ENCODE measurements around the gene MRPL58.
A peak's percentile ranks its signal among the peaks of the same experiment; 100 is the strongest.

MRPL58 gene

DNA sequence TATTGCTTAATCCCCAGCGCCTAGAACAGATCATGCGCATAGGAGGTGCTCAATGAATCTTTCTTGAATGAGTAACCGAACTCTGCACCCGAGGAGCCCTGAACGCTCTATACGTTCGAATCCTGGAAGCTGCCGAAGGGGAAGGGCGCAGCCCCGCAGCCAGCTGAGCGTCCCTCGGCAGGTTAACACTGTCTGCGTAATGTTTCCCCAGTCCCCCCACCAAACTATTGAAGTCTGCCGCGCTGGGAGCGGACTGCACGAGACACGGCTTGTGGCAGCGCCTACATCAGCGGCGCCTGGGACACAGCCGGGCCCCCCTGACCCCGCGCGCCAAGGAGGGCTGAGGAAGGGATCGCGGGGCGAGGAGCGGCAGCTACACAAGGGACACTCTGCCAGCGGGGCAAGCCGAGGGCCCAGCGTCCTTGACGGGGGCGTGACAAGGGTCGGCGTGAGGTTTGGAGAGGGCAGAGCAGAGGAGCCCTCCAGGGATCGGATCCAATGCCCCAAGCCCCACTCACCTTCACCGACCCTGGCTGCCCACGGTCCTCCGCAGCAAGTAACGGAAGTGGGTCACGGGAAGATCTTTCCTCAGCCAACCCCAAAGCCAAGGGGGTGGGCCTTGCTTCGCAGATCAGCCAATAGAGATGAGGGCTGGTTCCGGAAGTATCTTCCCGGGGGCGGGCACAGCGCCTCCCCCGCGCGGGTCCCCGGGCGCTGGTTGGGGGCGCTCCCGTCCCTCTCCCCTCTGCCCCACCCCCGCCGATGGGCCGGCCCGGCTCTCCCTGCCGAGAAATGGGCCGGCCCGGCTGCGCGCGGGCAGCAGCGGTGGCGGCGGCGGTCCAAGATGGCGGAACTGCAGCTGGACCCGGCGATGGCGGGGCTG, 34.2 kb downstream of the MRPL58 start, which contains the start of the genes ATP5PD and KCTD2:
Gene ATP5PD (minus strand): TSS at position 563 of the 883 bp plus-strand sequence. CDS start 4,319 bp downstream, outside the sequence.
Gene KCTD2 (plus strand): TSS at position 819 of the 883 bp plus-strand sequence. CDS start 26 bp downstream, at position 845.
- peak; percentile 94 for DNase-seq (ENCODE audit: low read depth, low spot score)

DNA sequence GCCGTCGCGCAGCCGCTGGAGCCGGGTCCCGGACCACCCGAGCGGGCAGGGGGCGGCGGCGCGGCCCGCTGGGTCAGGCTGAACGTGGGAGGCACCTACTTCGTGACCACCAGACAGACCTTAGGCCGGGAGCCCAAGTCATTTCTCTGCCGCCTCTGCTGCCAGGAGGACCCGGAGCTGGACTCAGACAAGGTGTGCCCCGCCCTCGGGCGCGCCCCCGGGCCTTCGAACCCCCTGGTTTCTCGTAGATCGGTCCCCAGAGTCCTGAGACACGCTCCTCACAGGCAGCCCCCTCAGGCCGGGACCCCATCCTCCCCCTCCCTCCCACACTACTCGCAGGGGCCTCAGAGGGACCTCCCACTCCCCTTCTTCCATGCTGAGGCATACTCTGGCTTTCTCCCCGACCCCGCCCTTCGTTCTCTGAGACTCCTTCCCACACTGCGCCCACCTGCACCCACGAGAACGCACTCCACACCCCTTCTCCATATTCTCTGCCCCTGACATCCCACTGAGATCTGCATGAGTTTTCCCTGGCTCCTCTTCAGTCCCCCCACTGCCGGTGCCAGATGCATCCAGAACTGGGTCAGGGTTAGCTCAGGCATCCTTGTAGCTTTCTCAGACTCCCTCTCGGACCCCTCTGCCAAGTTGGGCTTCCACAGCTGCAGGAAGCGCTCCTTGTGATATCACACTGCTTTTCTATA, 35.1 kb downstream of the MRPL58 start:
- no peak for DNase-seq (ENCODE audit: low read depth, low spot score)

DNA sequence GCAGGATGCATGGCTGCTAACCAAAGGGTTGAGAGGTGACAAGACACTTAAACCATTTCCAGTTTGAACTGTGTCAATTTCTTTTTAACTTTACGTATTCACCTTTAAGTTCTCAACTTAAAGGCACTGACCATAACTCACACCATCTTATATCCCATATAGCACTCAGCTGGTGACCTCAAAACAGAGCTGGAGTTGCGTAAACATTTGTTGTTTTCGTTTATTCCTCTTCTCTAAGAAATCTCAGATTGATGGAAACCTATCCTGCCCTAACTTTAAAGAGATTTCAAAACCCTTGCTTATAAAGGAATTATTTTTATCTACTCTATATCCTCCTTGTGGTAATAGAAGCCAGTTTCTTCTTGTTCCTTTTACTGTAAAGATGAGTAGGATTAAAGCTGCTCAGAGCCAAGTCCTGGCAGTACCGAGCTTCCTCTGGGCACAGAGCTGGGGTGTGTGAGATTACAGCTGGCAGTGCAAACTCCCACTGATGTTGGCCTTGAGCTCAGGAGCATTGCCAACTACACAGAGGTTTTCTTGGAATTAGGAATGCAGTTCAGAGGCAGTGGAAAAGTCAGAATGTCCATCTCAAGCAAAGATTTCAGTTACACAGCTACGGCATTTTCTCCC, 35.9 kb downstream of the MRPL58 start:
- no peak for DNase-seq (ENCODE audit: low read depth, low spot score)

DNA sequence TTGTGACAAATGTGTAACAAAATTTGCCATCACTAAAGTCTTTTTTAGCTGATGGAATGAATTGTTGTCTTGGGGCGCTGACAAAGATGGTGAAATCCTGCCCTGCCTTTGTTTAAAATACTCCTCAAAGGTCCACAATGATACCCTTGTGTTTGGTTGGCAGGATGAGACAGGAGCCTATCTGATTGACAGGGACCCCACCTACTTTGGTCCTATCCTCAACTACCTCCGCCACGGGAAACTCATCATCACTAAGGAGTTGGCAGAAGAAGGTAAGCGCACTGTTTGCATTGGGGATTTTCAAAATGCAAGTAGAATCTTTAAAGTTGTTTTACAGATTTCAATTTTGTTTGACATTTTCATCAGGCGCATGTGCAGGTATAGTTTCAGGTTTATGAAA, 36.6 kb downstream of the MRPL58 start:
- DNase-seq (ENCODE audit: low read depth, low spot score) = no peak

DNA sequence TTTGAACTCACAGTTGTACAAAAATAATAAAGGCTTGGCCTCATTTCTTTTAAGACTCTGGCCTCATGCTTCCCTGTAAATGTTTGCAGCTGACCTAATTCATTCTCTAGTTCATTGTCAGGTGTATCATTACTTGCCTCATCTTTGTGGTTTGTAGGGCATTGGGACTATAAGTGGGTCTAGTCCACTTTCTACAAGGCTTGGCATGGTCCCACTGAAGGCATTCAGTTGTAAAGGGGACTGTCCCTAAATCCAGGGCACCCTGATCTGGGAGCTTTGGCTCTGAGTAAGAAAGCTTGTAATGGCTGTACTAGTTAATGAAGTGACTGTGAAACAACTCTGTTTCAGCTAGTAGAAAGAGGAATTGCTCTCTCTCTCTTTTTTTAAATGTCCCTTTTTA, 37.2 kb downstream of the MRPL58 start:
- DNase-seq (ENCODE audit: low read depth, low spot score) = no peak

DNA sequence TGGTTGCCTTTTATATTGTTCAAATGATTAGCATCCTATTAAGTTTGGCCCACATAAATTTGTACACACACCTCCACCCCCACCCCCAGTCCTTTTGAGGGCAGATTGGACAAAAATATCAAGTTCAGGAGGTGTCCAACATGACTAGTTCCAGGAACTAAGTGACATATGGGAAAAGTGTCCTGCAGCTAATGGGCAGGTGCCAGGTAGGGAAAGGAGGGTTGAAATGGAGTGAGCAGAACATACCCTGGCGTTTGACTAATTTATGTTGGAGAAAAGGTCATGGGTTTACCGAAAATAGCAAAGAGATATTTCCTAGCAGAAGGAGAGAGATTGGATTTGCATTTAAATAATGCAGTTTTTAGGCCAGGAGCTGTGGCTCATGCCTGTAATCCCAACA, 39.5 kb downstream of the MRPL58 start:
- no peak for DNase-seq (ENCODE audit: low read depth, low spot score)

DNA sequence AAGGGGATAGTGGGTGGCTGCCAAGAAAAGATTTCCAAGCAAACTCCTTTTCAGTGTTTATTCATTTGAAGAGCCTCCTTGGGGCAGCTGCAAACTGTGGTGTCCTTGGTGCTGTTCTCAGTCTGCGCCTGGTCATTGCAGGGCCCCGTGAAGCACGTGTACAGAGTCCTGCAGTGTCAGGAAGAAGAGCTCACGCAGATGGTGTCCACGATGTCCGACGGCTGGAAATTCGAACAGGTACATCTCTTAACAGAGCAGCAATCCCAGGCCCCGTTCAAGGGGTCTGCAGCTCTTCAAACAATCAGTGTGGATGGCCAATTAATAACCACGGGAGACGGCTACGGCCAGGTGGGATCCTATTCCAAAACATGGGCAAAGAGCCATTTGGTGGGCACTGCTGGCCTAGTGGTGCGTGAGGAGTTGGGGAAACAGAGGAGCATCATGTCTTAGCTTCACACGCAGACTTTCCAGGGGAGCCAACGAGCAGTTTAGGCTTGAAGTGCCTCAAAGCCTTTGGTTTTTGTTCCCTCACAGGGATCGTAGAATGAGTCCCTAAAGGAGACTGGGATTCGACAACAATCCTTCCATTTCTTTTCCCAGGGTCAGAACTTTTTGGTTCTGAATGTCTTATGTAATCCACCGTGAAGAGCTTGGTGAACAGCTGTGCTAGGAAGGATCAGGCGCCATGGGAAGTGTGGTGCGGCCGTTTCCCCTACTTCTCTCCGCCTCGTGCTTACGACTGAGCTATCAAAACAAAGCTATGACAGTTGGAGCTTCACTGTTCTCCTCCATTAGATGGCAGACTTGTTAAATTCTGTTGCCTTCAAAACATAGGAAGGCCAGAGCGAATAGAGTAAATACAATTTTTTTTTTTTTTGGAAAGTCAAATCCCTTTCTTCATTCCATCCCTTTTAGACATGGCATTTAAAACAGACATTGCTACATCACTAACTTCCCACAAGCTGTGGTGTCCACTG, 47.2 kb downstream of the MRPL58 start:
- no peak for DNase-seq (ENCODE audit: low read depth, low spot score)

DNA sequence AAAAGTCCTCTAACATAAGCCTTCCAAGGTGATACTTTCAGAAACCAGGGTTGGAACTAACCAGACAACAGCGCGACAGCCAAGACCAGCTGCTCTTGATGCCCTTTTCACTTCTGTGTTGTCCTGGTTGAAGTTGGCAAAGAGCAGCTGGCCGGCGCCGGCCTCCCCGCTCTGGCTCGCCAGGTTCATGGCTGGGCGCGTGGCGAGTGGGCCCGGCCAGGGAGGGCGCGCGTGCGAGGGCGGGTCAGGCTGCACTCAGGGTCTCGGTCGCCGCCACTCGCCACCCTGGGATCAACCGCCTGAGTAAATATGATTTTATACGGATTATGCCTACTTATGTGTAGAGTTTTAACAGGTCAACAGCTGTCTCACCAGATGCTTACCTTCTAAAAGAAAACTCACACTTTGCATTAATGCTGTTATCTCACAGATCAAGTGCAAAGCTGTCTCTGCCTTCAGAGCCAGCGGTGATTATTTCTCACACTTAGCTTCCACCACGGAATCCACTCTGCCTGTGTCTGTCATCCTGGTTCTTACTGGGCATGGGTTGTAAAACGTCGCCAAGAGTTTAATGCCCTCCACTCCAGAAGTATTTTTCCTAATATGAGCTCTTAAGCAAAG, 48.1 kb downstream of the MRPL58 start:
- no peak for DNase-seq (ENCODE audit: low read depth, low spot score)

DNA sequence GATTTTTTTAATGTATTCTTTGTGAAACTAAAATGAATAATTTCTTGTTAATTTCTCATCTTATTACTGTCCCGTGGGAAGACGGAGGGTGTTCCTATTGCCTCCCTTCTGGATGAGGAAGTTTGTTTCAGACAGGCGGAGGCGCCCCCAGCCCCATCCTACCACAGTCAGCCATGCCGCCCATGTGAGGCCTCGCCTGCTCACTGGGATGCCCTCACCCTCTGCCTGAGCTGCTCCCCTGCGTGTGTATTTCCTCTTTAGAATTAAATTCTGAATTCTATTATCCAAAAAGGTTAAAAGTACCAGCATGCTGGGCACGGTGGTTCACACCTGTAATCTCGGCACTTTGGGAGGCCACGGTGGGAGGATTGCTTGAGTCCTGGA, 48.6 kb downstream of the MRPL58 start:
- no peak for DNase-seq (ENCODE audit: low read depth, low spot score)

DNA sequence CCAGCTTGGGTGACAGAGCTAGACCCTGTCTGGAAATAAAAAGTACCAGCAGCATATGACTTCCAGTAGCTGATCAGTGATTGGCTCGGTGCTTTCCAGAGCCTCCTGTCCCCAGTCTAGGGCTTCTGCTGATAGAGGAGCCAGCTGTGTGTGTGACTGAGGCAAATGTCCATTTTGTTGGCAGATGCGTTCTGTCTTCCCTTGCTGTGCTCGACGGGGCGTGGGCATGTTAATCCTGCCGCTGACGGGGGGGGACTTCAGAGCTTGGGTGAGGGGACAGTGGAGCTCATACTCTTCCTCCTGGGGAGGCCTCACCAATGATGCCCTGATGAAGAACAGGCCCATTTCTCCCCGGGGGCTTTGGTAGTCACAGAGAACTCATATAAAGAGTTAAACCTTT, 49.1 kb downstream of the MRPL58 start:
- no peak for DNase-seq (ENCODE audit: low read depth, low spot score)

DNA sequence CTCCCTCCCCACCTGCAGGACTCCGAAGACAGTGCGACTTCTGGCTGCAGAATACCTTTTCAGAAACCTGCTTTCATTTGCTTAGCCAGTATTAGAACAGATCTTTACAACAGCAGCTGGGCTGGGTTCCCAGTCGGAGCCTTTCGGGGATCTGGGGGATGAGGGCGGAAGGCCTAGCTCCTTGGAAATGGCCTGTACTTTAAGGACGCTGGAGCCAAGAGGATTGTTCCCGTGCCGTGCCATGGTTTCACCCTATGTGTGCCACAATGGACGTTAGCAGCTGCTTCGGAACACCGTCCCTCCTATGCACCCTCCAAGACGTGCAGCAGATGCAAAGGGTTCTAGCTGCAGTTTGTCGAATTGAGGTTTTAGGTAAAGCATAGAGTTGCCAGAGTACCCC, 50.7 kb downstream of the MRPL58 start:
- no peak for DNase-seq (ENCODE audit: low read depth, low spot score)

DNA sequence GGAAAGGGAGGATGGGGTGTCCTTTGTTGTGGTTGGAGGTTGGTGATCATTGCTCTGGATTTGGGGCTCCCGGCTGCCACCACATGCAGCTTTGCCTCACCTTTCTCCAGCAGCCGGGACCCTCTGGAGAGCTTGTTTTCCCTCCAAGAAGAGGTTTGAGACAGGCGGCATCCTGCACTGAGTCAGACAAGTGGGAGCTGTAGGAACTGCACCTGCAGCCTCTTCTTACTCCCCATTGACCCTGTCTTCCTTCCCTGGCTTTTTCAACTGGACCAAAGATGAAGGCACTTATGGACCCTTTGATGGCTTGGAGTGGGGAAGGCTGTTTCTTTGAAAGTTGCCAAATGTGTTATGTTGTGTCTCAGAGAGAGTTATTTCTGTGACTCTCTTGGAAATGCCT, 51.2 kb downstream of the MRPL58 start:
- DNase-seq (ENCODE audit: low read depth, low spot score) = no peak

DNA sequence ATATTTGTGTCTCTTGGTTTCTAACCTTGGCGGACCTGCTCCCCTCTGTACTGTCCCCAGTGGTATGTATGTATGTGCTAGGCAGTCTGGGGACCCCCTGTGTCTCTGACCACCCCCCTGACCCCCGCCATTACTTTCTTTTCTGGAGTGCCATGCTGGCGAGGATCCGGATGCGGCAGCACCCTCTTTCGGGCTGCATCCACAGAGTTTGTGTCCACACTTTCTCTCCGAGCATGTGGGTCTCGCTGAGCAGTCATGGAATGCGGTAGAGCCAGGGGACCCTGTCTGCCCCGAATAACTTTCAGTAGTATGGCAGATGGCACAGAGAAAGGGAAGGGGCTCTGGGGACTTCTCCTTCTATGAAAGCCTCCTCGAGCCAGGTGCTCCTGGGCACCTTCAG, 51.6 kb downstream of the MRPL58 start:
- DNase-seq (ENCODE audit: low read depth, low spot score) = no peak

DNA sequence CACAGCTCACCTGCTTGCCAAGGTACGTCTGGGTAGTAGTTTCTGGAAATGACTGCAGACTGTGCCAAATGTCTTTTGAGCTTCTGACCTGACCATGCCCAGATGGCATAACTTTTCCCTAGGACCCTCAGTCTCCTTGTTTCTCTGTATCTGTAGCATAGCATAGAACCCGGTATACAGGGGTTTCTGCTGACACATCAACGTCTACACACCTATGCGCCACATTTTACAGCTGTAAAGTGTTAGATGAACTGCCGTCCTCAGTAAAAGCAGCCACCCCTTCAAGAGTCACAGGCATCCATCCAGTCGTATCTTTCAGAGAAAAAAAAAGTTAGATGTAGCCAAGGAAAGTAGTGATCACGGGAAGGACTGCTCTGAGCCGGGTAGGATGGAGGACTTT, 52.0 kb downstream of the MRPL58 start:
- DNase-seq (ENCODE audit: low read depth, low spot score) = no peak

DNA sequence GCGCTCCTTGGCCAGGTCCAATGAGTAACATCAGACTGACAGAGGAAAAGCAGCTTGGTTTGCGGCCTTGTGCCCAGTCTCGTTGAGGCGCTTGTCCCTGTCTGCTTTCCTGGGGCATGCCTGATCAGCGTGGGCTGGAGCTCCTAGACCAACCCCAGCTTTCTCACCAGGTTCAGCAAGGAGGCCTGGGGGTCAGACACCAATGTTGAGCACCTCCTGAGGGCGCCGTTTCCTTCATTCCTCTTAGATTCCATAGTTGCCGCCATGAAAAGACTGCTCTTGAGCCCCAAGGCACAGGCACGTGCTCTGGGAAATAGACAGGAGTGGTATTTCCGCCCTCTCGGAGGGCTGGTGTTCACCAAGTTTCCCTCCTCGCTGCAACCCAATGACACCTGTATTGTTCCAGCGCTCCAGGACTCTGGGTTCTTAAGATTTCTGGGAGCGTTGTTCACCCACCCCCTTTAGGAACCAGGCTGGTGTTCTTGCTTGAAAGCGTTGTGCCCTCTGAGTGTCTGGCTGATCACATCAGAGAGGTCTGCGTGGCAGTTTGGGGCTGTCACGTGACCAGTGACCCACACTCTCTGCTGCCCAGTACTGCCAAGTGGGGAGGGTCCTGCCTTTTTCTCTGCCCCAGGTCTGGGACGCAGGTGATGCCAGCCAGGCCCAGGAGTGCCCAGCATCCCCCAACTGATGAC, 52.5 kb downstream of the MRPL58 start:
- DNase-seq (ENCODE audit: low read depth, low spot score) = no peak

DNA sequence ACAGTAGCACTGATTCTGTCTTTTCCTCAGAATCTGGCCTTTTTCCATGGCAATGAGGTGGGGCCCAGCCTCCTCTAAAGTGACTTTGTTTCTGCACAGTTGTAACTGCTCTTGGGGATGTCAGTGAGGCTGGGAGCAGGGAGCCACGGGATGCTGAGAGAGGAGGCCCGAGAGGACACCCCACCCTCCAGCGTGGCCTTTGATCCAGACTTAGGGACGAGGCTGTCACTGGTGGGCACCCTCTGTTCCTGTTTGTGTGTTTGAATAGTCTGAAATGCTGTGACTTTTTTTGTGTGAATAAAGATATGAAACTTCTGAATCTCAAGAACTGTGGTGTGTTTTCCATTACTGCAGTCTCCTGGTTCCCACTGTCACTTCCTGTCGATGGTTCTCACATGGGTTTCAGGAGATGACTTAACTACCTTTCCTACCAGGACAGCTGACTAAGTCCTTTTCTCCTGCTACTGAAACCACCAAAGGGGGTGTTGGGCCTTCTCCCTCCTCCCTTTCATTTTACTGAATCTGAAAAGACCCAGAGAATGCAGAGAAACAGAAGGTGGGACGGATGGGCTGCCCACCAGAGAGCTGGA, 53.2 kb downstream of the MRPL58 start:
- DNase-seq (ENCODE audit: low read depth, low spot score) = no peak

DNA sequence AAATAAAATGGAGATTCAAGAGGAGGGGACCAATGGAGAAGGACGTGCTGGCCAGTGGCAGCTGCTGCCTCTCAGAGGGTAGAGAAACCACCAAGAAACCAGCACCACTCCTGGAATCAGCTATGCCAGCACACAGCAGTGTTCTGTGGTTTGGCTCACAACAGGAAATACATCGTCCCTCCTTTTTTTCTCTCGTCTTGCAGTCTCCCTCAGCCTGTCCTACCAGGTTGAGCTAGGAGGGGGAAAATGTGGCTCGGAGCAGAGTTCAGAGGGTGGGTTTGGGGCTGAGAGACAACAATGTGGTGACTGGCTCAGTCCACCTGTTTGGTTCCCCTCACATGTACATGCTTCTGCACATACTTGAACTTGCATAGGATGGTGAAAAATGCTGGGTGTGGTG, 55.4 kb downstream of the MRPL58 start:
- no peak for DNase-seq (ENCODE audit: low read depth, low spot score)

DNA sequence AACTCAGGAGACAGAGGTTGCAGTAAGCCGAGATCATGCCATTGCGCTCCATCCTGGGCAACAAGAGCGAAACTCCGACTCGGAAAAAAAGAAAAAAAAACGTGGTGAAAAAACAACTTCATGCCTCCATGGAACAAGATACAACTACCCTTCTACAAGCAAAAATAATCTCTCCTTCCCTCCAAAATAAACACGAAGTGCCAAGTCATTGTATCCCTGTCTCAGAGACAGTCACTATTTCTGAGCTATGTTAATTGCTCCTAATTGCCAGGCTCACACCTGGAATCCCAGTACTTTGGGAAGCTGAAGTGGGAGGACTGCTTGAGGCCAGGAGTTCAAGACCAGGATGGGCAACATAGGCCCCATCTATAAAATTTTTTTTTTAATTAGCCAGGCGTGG, 56.3 kb downstream of the MRPL58 start:
- DNase-seq (ENCODE audit: low read depth, low spot score) = no peak

DNA sequence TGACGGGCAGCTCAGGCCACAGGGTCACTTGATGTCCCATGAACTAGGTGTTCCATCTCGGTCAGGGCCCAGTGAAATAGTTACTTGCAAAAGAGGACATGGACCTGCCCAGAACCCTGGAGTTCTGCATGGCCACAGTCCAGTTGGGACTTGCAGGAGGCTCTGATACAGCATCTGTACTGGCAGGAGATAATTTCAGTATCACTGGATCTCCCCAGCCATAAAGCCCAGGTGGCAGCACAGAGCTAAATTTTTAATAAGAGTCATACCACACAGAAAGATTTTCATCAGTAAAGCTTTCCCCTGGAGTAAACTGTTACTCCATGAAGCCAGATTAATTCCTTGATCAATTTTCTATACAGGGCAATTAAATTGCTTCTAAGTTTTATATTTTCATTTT, 57.3 kb downstream of the MRPL58 start:
- DNase-seq (ENCODE audit: low read depth, low spot score) = no peak

Data from iPS DF 19.7 (cell line).